Neural progenitor cell (in vitro differentiated cells): ENCODE measurements around the gene PPP6R3. TPM values are rescaled to one million over a fixed set of nuclear protein-coding genes. Genes with fewer than 3 reads are reported as not detected.

Experiments used
- DNase-seq: peaks from one replicate; pipeline ENCODE4 v3.0.0-alpha.2; 2016; ENCODE audit warnings: low spot score
- H2AFZ ChIP-seq: fragments of 200-600 bp; sonication (generic); replicated peaks from 2 replicates; pipeline ENCODE4 v1.6.1; 2016; ENCODE audit warnings: antibody characterized with exemption
- H3F3A ChIP-seq: fragments of 200-600 bp; sonication (generic); 2 replicates; pipeline ENCODE4 v1.6.1; 2016; ENCODE audit warnings: antibody characterized with exemption, low read depth
- H3K27ac ChIP-seq: fragments of 200-600 bp; sonication (generic); 2 replicates; pipeline ENCODE4 v1.5.1; 2016; ENCODE audit warnings: mild to moderate bottlenecking
- H3K27me3 ChIP-seq: fragments of 200-600 bp; sonication (generic); 2 replicates; pipeline ENCODE4 v1.6.1; 2016; ENCODE audit warnings: mild to moderate bottlenecking, moderate library complexity
- H3K36me3 ChIP-seq: fragments of 200-600 bp; sonication (generic); 2 replicates; pipeline ENCODE4 v1.5.1; 2016
- H3K4me1 ChIP-seq: fragments of 200-600 bp; sonication (generic); 2 replicates; pipeline ENCODE4 v1.6.1; 2016; ENCODE audit warnings: mixed run types
- H3K4me2 ChIP-seq: fragments of 200-600 bp; sonication (generic); 2 replicates; pipeline ENCODE4 v1.6.1; 2016
- H3K4me3 ChIP-seq: fragments of 200-600 bp; sonication (generic); 2 replicates; pipeline ENCODE4 v1.5.1; 2016
- H3K79me2 ChIP-seq: fragments of 200-600 bp; sonication (generic); 2 replicates; pipeline ENCODE4 v1.6.1; 2016; ENCODE audit warnings: low read depth
- H3K9ac ChIP-seq: fragments of 200-600 bp; sonication (generic); 2 replicates; pipeline ENCODE4 v1.6.1; 2016
- H3K9me3 ChIP-seq: fragments of 200-600 bp; sonication (generic); 2 replicates; pipeline ENCODE4 v1.5.1; 2016; ENCODE audit warnings: low read depth
- H4K20me1 ChIP-seq: fragments of 200-600 bp; sonication (generic); 2 replicates; pipeline ENCODE4 v1.6.1; 2016; ENCODE audit warnings: low read depth
- H3K27ac Mint-ChIP-seq: 3 replicates; pipeline ENCODE4 v1.8.0; 2021; ENCODE audit warnings: mixed read lengths
- H3K27me3 Mint-ChIP-seq: 2 replicates; pipeline ENCODE4 v1.8.0; 2022; ENCODE audit warnings: low read depth, mild to moderate bottlenecking, inconsistent platforms, moderate library complexity, mixed read lengths; ENCODE audit not compliant: insufficient read depth
- H3K36me3 Mint-ChIP-seq: 3 replicates; pipeline ENCODE4 v1.8.0; 2021; ENCODE audit warnings: mixed read lengths
- H3K4me1 Mint-ChIP-seq: 3 replicates; pipeline ENCODE4 v1.8.0; 2021; ENCODE audit warnings: mixed read lengths
- H3K4me3 Mint-ChIP-seq: 3 replicates; pipeline ENCODE4 v1.8.0; 2021; ENCODE audit warnings: mild to moderate bottlenecking, moderate library complexity, mixed read lengths
- H3K9me3 Mint-ChIP-seq: 3 replicates; pipeline ENCODE4 v1.8.0; 2020; ENCODE audit warnings: mixed read lengths
- EZH2 ChIP-seq: fragments of 200-600 bp; sonication (generic); IDR thresholded peaks from 2 replicates; pipeline ENCODE4 v1.6.1; 2017; ENCODE audit warnings: antibody characterized with exemption, mild to moderate bottlenecking, moderate library complexity
- EZH2phosphoT487 ChIP-seq: fragments of 200-600 bp; sonication (generic); IDR thresholded peaks from 2 replicates; pipeline ENCODE4 v1.6.1; 2017; ENCODE audit warnings: antibody characterized with exemption
- total RNA-seq: library from RNA; depleted of rRNA; stranded (reverse); fragments of >200 nt; gene quantifications from 2 replicates; pipeline ENCODE4 v1.2.3, GENCODE V29; 2015; ENCODE audit warnings: low replicate concordance
- TF ChIP-seq, protein P1 (sequence below): fragments of 200-600 bp; sonication (generic); IDR thresholded peaks from 2 replicates; pipeline ENCODE4 v1.5.1; 2017; ENCODE audit warnings: antibody characterized with exemption, mild to moderate bottlenecking

PPP6R3 gene
- total RNA-seq, 1 donor from 2014 or later: 197 TPM

DNA sequence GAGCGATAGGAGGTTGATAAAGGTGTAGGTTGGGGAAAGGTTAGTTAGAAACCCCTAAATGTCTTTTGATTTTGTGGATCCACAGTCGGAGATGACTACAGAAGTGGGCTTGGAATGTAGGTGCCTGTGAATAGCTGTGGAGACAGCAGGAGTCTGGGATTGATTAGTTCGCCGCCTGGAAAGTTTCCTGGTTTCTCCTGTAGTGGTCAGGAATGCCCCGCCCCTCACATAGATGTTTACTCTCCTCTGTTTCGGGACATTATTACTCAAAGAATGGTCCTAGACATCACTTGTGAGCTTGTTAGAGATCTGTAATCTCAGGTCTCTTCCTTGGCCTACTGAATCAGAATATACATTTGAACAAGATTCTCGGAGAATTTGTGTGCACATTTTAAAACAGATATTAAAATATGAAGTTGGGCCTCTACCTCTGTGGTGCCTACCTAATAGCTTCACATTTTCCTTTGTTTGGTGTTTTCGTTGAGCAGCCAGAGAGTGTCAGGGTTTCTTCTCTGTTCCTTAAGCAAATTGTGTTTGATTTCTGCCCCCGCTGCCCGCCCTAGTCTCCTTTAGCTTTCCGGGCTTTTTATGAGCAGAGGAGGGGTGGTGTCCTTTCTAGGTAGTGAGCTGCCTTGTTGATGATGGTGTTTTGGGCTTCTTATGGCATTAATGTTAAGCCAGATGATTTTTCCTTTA lies 89.4 kb downstream of the PPP6R3 start:
- H3K27ac ChIP-seq: no peak overlapping the region
- Mint-ChIP-seq H3K36me3 (peaks cover 51% of the 10 kb centered on the region), H3K9me3 (no peaks in the 10 kb centered on the region), H3K27ac (no peak overlapping the region), H3K4me1 (no peaks in the 10 kb centered on the region), H3K4me3 (no peak overlapping the region), H3K27me3 (no peaks in the 10 kb centered on the region)
- no peak overlapping the region for H3K4me2 ChIP-seq
- H3K9me3 ChIP-seq: no peaks in the 10 kb centered on the region
- no peak for TF ChIP-seq EZH2phosphoT487
- TF ChIP-seq EZH2: no peak
- TF ChIP-seq, protein P1, sequence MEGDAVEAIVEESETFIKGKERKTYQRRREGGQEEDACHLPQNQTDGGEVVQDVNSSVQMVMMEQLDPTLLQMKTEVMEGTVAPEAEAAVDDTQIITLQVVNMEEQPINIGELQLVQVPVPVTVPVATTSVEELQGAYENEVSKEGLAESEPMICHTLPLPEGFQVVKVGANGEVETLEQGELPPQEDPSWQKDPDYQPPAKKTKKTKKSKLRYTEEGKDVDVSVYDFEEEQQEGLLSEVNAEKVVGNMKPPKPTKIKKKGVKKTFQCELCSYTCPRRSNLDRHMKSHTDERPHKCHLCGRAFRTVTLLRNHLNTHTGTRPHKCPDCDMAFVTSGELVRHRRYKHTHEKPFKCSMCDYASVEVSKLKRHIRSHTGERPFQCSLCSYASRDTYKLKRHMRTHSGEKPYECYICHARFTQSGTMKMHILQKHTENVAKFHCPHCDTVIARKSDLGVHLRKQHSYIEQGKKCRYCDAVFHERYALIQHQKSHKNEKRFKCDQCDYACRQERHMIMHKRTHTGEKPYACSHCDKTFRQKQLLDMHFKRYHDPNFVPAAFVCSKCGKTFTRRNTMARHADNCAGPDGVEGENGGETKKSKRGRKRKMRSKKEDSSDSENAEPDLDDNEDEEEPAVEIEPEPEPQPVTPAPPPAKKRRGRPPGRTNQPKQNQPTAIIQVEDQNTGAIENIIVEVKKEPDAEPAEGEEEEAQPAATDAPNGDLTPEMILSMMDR: no peak
- no peaks in the 10 kb centered on the region for H3K27me3 ChIP-seq
- H3K36me3 ChIP-seq: no peaks in the 10 kb centered on the region
- H2AFZ ChIP-seq: no peak overlapping the region
- peaks cover 66% of the 10 kb centered on the region for H3K79me2 ChIP-seq
- no peak overlapping the region for H3K4me3 ChIP-seq
- no peak overlapping the region for H3K9ac ChIP-seq
- peaks cover 69% of the 10 kb centered on the region for H4K20me1 ChIP-seq
- H3F3A ChIP-seq: no peaks in the 10 kb centered on the region
- no peak for DNase-seq
- no peaks in the 10 kb centered on the region for H3K4me1 ChIP-seq

DNA sequence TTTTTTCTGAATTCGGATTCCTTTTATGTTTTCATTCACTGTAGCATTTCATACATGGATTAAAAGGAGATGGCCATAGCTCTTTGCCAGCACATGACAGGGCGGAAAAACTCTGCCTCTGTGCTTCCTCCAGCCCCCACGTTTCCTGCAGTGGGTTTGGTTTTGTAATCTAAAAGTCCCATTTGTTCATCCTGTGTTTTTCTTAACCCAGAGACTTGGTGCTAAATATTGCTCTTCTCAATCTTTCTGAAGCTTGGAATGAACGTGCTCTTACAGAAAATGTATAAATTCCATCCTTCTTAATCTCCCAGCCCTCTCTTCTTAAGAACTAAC lies 89.9 kb downstream of the PPP6R3 start:
- Histone ChIP-seq H3K79me2 (peaks cover 66% of the 10 kb centered on the region), H3K36me3 (no peaks in the 10 kb centered on the region)
- peaks cover 53% of the 10 kb centered on the region for H3K36me3 Mint-ChIP-seq

DNA sequence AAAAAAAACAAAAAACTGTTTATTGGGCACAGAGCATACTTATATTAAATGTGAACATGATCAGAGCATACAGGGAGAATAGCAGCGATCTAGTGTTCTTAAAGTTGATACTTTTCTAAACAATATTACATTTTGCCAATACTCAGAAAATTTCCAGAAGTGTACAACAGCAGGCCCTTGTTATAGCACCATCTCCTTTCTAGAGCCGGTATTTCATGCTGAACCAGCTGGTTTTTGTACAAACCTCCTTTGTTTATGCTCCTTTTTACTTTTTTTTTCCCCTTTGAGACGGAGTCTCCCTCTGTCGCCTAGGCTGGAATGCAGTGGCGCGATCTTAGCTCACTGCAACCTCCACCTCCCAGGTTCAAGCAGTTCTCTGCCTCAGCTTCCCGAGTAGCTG lies 90.7 kb downstream of the PPP6R3 start:
- H3K36me3 Mint-ChIP-seq: peaks cover 51% of the 10 kb centered on the region
- no peak overlapping the region for H3K27ac Mint-ChIP-seq
- H3K4me1 Mint-ChIP-seq: no peaks in the 10 kb centered on the region

More for the DNA sequence above, 89.9 kb downstream of the PPP6R3 start:
- Histone ChIP-seq H3K9ac (no peak overlapping the region), H4K20me1 (peaks cover 69% of the 10 kb centered on the region), H2AFZ (no peak overlapping the region), H3K27ac (no peak overlapping the region), H3F3A (no peaks in the 10 kb centered on the region), H3K27me3 (no peaks in the 10 kb centered on the region), H3K4me1 (no peaks in the 10 kb centered on the region), H3K4me3 (no peak overlapping the region), H3K4me2 (no peak overlapping the region), H3K9me3 (no peaks in the 10 kb centered on the region)
- no peaks in the 10 kb centered on the region for H3K4me1 Mint-ChIP-seq
- H3K4me3 Mint-ChIP-seq: no peak overlapping the region
- TF ChIP-seq EZH2phosphoT487 (no peak), EZH2 (no peak)
- TF ChIP-seq, protein P1: no peak
- no peak overlapping the region for H3K27ac Mint-ChIP-seq
- no peak for DNase-seq
- H3K27me3 Mint-ChIP-seq: no peaks in the 10 kb centered on the region
- H3K9me3 Mint-ChIP-seq: no peaks in the 10 kb centered on the region

More for the DNA sequence above, 90.7 kb downstream of the PPP6R3 start:
- no peak for DNase-seq
- Histone ChIP-seq H3K4me2 (no peak overlapping the region), H3K79me2 (peaks cover 68% of the 10 kb centered on the region), H3K9ac (no peak overlapping the region), H3K4me1 (no peaks in the 10 kb centered on the region), H3K4me3 (no peak overlapping the region), H4K20me1 (peaks cover 71% of the 10 kb centered on the region), H2AFZ (no peak overlapping the region), H3K9me3 (no peaks in the 10 kb centered on the region), H3F3A (no peaks in the 10 kb centered on the region), H3K27me3 (no peaks in the 10 kb centered on the region), H3K27ac (no peak overlapping the region), H3K36me3 (no peaks in the 10 kb centered on the region)
- Mint-ChIP-seq H3K9me3 (no peaks in the 10 kb centered on the region), H3K4me3 (no peak overlapping the region), H3K27me3 (no peaks in the 10 kb centered on the region)
- TF ChIP-seq, protein P1: no peak
- no peak for TF ChIP-seq EZH2phosphoT487
- no peak for TF ChIP-seq EZH2
